HEK293 (cell line): ENCODE measurements around the gene PES1.

Experiments used
- BCL11B ChIP-seq: fragments of 450-650 bp; formaldehyde crosslinking; IDR thresholded peaks from 2 replicates; pipeline ENCODE4 v1.5.1; 2016; ENCODE audit warnings: low read depth, missing biosample characterization, missing genetic modification characterization
- GFI1B ChIP-seq: fragments of 450-650 bp; formaldehyde crosslinking; IDR thresholded peaks from 2 replicates; pipeline ENCODE4 v1.5.1; 2016; ENCODE audit warnings: missing biosample characterization, missing genetic modification characterization
- KLF9 ChIP-seq: fragments of 450-650 bp; formaldehyde crosslinking; IDR thresholded peaks from 2 replicates; pipeline ENCODE4 v1.5.1; 2016; ENCODE audit warnings: missing biosample characterization, missing genetic modification characterization, low read depth
- MYNN ChIP-seq: fragments of 450-650 bp; formaldehyde crosslinking; IDR thresholded peaks from 2 replicates; pipeline ENCODE4 v1.5.1; 2016; ENCODE audit warnings: missing biosample characterization, missing genetic modification characterization, borderline replicate concordance
- REPIN1 ChIP-seq: fragments of 450-650 bp; formaldehyde crosslinking; IDR thresholded peaks from 2 replicates; pipeline ENCODE4 v1.5.1; 2017; ENCODE audit warnings: missing biosample characterization, missing genetic modification characterization, low read depth
- TCF7L2 ChIP-seq: IDR thresholded peaks from 2 replicates; pipeline ENCODE4 v1.6.1; 2011; ENCODE audit warnings: low read depth, mild to moderate bottlenecking, inconsistent platforms, low read length, moderate library complexity, borderline replicate concordance
- YY1 ChIP-seq: fragments of 450-650 bp; formaldehyde crosslinking; IDR thresholded peaks from 2 replicates; pipeline ENCODE4 v1.5.1; 2018; ENCODE audit warnings: missing biosample characterization, missing genetic modification characterization
- ZBTB17 ChIP-seq: fragments of 450-650 bp; formaldehyde crosslinking; IDR thresholded peaks from 2 replicates; pipeline ENCODE4 v1.5.1; 2016; ENCODE audit warnings: missing biosample characterization, missing genetic modification characterization
- ZFP37 ChIP-seq: fragments of 450-650 bp; formaldehyde crosslinking; IDR thresholded peaks from 2 replicates; pipeline ENCODE4 v1.5.1; 2016; ENCODE audit warnings: missing biosample characterization, missing genetic modification characterization
- ZIC2 ChIP-seq: fragments of 450-650 bp; formaldehyde crosslinking; IDR thresholded peaks from 2 replicates; pipeline ENCODE4 v1.5.1; 2016; ENCODE audit warnings: missing biosample characterization, missing genetic modification characterization
- ZNF133 ChIP-seq: fragments of 450-650 bp; formaldehyde crosslinking; IDR thresholded peaks from 2 replicates; pipeline ENCODE4 v1.5.1; 2016; ENCODE audit warnings: missing biosample characterization, missing genetic modification characterization
- ZNF174 ChIP-seq: fragments of 450-650 bp; formaldehyde crosslinking; IDR thresholded peaks from 2 replicates; pipeline ENCODE4 v1.5.0; 2017; ENCODE audit warnings: missing biosample characterization, mild to moderate bottlenecking, missing genetic modification characterization
- ZNF292 ChIP-seq: fragments of 450-650 bp; formaldehyde crosslinking; IDR thresholded peaks from 2 replicates; pipeline ENCODE4 v1.5.1; 2016; ENCODE audit warnings: low read depth, missing biosample characterization, missing genetic modification characterization, borderline replicate concordance
- ZNF302 ChIP-seq: fragments of 450-650 bp; formaldehyde crosslinking; IDR thresholded peaks from 2 replicates; pipeline ENCODE4 v1.5.1; 2016; ENCODE audit warnings: missing biosample characterization, missing genetic modification characterization, low read depth
- ZNF324 ChIP-seq: fragments of 450-650 bp; formaldehyde crosslinking; IDR thresholded peaks from 2 replicates; pipeline ENCODE4 v1.5.1; 2016; ENCODE audit warnings: missing biosample characterization, missing genetic modification characterization
- ZNF391 ChIP-seq: fragments of 450-650 bp; formaldehyde crosslinking; IDR thresholded peaks from 2 replicates; pipeline ENCODE4 v1.5.1; 2016; ENCODE audit warnings: low read depth, missing biosample characterization, missing genetic modification characterization, borderline replicate concordance
- ZNF394 ChIP-seq: fragments of 450-650 bp; formaldehyde crosslinking; IDR thresholded peaks from 2 replicates; pipeline ENCODE4 v1.5.1; 2016; ENCODE audit warnings: missing biosample characterization, missing genetic modification characterization, mild to moderate bottlenecking, moderate library complexity, borderline replicate concordance
- ZNF510 ChIP-seq: fragments of 450-650 bp; formaldehyde crosslinking; IDR thresholded peaks from 2 replicates; pipeline ENCODE4 v1.5.1; 2018; ENCODE audit warnings: mild to moderate bottlenecking, missing genetic modification characterization, missing biosample characterization; ENCODE audit not compliant: insufficient replicate concordance
- ZNF529 ChIP-seq: fragments of 450-650 bp; formaldehyde crosslinking; IDR thresholded peaks from 2 replicates; pipeline ENCODE4 v1.5.1; 2017; ENCODE audit warnings: missing genetic modification characterization, missing biosample characterization; ENCODE audit not compliant: insufficient replicate concordance
- ZNF623 ChIP-seq: fragments of 450-650 bp; formaldehyde crosslinking; IDR thresholded peaks from 2 replicates; pipeline ENCODE4 v1.5.1; 2016; ENCODE audit warnings: missing biosample characterization, missing genetic modification characterization
- ZNF626 ChIP-seq: fragments of 450-650 bp; sonication (Bioruptor Pico); formaldehyde crosslinking; IDR thresholded peaks from 2 replicates; pipeline ENCODE4 v1.5.1; 2018; ENCODE audit warnings: missing biosample characterization, missing genetic modification characterization, inconsistent platforms
- ZNF629 ChIP-seq: fragments of 450-650 bp; formaldehyde crosslinking; IDR thresholded peaks from 2 replicates; pipeline ENCODE4 v1.5.1; 2017; ENCODE audit warnings: missing biosample characterization, missing genetic modification characterization
- ZNF654 ChIP-seq: fragments of 450-650 bp; formaldehyde crosslinking; IDR thresholded peaks from 2 replicates; pipeline ENCODE4 v1.5.1; 2016; ENCODE audit warnings: low read depth, missing biosample characterization, missing genetic modification characterization
- ZNF707 ChIP-seq: fragments of 450-650 bp; formaldehyde crosslinking; IDR thresholded peaks from 2 replicates; pipeline ENCODE4 v1.5.1; 2016; ENCODE audit warnings: missing biosample characterization, missing genetic modification characterization
- ZSCAN16 ChIP-seq: fragments of 450-650 bp; formaldehyde crosslinking; IDR thresholded peaks from 2 replicates; pipeline ENCODE4 v1.5.1; 2016; ENCODE audit warnings: missing biosample characterization, missing genetic modification characterization
- TF ChIP-seq, protein P1 (sequence below): fragments of 450-650 bp; formaldehyde crosslinking; IDR thresholded peaks from 2 replicates; pipeline ENCODE4 v1.5.1; 2016; ENCODE audit warnings: missing biosample characterization, missing genetic modification characterization
- TF ChIP-seq, protein P2 (sequence below): fragments of 450-650 bp; IDR thresholded peaks from 2 replicates; pipeline ENCODE4 v1.5.1; 2018; ENCODE audit warnings: missing biosample characterization, mild to moderate bottlenecking, missing genetic modification characterization
- TF ChIP-seq, protein P3 (sequence below): fragments of 450-650 bp; formaldehyde crosslinking; IDR thresholded peaks from 2 replicates; pipeline ENCODE4 v1.5.1; 2017; ENCODE audit warnings: missing biosample characterization, missing genetic modification characterization
- TF ChIP-seq, protein P4 (sequence below): fragments of 450-650 bp; formaldehyde crosslinking; IDR thresholded peaks from 2 replicates; pipeline ENCODE4 v1.5.1; 2016; ENCODE audit warnings: missing biosample characterization, missing genetic modification characterization
- TF ChIP-seq, protein P5 (sequence below): fragments of 450-650 bp; formaldehyde crosslinking; IDR thresholded peaks from 2 replicates; pipeline ENCODE4 v1.5.1; 2016; ENCODE audit warnings: missing biosample characterization, missing genetic modification characterization

Gene PES1

DNA sequence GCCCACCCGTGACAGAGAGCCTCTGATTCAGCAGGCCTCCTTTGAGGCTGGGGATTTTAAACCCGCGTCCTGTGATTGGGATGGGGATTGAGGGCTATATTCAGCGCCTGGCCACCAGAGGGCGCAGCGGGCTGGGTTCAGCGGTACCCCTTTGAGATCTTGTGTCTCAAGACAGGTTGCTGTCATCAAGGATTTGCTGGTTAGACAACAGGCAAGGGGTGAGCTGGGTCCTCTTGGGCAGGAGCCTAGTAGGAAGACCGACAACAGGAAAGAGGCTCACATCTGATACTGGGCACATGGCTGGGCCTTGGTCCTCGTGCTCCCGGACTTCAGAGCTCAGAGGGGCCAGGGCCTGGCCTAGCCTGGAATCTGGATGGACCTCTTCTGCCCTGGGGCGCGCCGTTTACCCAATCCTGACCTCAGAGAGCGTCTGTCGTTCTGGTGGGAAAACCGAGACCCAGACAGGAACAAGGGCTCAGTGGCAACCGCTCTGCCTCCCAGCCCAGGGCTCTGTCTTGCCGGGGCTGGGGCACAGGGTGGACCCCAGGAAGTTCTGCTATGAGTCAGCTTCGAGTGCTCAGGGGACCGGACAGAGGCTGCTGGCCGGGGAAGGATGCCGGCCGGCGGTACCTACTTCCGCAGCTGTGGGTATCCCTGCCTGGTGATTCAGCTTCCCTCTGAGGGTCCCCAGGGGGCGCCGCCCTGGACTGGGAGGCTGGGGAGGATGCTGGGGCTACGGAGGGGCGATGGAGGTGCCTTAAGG lies 42.9 kb upstream of the PES1 start (continued):
- TF ChIP-seq, protein P1, sequence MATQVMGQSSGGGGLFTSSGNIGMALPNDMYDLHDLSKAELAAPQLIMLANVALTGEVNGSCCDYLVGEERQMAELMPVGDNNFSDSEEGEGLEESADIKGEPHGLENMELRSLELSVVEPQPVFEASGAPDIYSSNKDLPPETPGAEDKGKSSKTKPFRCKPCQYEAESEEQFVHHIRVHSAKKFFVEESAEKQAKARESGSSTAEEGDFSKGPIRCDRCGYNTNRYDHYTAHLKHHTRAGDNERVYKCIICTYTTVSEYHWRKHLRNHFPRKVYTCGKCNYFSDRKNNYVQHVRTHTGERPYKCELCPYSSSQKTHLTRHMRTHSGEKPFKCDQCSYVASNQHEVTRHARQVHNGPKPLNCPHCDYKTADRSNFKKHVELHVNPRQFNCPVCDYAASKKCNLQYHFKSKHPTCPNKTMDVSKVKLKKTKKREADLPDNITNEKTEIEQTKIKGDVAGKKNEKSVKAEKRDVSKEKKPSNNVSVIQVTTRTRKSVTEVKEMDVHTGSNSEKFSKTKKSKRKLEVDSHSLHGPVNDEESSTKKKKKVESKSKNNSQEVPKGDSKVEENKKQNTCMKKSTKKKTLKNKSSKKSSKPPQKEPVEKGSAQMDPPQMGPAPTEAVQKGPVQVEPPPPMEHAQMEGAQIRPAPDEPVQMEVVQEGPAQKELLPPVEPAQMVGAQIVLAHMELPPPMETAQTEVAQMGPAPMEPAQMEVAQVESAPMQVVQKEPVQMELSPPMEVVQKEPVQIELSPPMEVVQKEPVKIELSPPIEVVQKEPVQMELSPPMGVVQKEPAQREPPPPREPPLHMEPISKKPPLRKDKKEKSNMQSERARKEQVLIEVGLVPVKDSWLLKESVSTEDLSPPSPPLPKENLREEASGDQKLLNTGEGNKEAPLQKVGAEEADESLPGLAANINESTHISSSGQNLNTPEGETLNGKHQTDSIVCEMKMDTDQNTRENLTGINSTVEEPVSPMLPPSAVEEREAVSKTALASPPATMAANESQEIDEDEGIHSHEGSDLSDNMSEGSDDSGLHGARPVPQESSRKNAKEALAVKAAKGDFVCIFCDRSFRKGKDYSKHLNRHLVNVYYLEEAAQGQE: no peak
- TF ChIP-seq GFI1B (tag by site-specific recombination): no peak
- no peak for TF ChIP-seq YY1
- no peak for TF ChIP-seq BCL11B (tag by site-specific recombination)
- TF ChIP-seq ZNF174 (tag by site-specific recombination): no peak
- no peak for TF ChIP-seq REPIN1
- TF ChIP-seq ZNF707 (tag by site-specific recombination): no peak
- no peak for TF ChIP-seq ZNF626 (tag by site-specific recombination)
- TF ChIP-seq, protein P2, sequence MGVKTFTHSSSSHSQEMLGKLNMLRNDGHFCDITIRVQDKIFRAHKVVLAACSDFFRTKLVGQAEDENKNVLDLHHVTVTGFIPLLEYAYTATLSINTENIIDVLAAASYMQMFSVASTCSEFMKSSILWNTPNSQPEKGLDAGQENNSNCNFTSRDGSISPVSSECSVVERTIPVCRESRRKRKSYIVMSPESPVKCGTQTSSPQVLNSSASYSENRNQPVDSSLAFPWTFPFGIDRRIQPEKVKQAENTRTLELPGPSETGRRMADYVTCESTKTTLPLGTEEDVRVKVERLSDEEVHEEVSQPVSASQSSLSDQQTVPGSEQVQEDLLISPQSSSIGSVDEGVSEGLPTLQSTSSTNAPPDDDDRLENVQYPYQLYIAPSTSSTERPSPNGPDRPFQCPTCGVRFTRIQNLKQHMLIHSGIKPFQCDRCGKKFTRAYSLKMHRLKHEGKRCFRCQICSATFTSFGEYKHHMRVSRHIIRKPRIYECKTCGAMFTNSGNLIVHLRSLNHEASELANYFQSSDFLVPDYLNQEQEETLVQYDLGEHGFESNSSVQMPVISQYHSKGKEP: no peak
- no peak for TF ChIP-seq ZNF529 (tag by site-specific recombination)
- no peak for TF ChIP-seq KLF9 (tag by site-specific recombination)
- peak; percentile 61; the same call in 1 of the 2 replicates for TF ChIP-seq ZIC2
- no peak for TF ChIP-seq MYNN
- TF ChIP-seq TCF7L2: peak; percentile 15; the same call in 1 of the 2 replicates
- no peak for TF ChIP-seq ZSCAN16
- TF ChIP-seq, protein P3, sequence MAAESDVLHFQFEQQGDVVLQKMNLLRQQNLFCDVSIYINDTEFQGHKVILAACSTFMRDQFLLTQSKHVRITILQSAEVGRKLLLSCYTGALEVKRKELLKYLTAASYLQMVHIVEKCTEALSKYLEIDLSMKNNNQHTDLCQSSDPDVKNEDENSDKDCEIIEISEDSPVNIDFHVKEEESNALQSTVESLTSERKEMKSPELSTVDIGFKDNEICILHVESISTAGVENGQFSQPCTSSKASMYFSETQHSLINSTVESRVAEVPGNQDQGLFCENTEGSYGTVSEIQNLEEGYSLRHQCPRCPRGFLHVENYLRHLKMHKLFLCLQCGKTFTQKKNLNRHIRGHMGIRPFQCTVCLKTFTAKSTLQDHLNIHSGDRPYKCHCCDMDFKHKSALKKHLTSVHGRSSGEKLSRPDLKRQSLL: no peak
- no peak for TF ChIP-seq ZNF391 (tag by site-specific recombination)
- TF ChIP-seq ZNF510: no peak
- peak; percentile 87 for TF ChIP-seq ZBTB17 (tag by site-specific recombination)
- TF ChIP-seq ZNF629 (tag by site-specific recombination): peak; percentile 60; the same call in 1 of the 2 replicates
- TF ChIP-seq ZNF394 (tag by site-specific recombination): no peak
- peak; percentile 73 for TF ChIP-seq ZNF654 (tag by site-specific recombination)
- TF ChIP-seq ZNF302: no peak
- no peak for TF ChIP-seq ZNF133
- TF ChIP-seq ZNF324 (tag by site-specific recombination): no peak
- TF ChIP-seq, protein P4, sequence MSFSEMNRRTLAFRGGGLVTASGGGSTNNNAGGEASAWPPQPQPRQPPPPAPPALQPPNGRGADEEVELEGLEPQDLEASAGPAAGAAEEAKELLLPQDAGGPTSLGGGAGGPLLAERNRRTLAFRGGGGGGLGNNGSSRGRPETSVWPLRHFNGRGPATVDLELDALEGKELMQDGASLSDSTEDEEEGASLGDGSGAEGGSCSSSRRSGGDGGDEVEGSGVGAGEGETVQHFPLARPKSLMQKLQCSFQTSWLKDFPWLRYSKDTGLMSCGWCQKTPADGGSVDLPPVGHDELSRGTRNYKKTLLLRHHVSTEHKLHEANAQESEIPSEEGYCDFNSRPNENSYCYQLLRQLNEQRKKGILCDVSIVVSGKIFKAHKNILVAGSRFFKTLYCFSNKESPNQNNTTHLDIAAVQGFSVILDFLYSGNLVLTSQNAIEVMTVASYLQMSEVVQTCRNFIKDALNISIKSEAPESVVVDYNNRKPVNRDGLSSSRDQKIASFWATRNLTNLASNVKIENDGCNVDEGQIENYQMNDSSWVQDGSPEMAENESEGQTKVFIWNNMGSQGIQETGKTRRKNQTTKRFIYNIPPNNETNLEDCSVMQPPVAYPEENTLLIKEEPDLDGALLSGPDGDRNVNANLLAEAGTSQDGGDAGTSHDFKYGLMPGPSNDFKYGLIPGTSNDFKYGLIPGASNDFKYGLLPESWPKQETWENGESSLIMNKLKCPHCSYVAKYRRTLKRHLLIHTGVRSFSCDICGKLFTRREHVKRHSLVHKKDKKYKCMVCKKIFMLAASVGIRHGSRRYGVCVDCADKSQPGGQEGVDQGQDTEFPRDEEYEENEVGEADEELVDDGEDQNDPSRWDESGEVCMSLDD (tag by site-specific recombination): peak; percentile 72; the same call in 1 of the 2 replicates
- peak; percentile 54; the same call in 1 of the 2 replicates for TF ChIP-seq ZFP37 (tag by site-specific recombination)
- TF ChIP-seq ZNF292: no peak
- TF ChIP-seq ZNF623 (tag by site-specific recombination): no peak
- TF ChIP-seq, protein P5, sequence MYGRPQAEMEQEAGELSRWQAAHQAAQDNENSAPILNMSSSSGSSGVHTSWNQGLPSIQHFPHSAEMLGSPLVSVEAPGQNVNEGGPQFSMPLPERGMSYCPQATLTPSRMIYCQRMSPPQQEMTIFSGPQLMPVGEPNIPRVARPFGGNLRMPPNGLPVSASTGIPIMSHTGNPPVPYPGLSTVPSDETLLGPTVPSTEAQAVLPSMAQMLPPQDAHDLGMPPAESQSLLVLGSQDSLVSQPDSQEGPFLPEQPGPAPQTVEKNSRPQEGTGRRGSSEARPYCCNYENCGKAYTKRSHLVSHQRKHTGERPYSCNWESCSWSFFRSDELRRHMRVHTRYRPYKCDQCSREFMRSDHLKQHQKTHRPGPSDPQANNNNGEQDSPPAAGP (tag by site-specific recombination): no peak
